MM.1S (cell line): ENCODE data around the gene ZNF710.

ENCODE experiments used
- DNase-seq: peaks from one replicate; pipeline ENCODE4 v3.0.0-alpha.2; 2015
- H2AFZ ChIP-seq: fragments of 300-600 bp; sonication (generic); 2 replicates; pipeline ENCODE4 v1.6.0; 2016; ENCODE audit warnings: antibody characterized with exemption, low read length
- H3F3A ChIP-seq: fragments of 300-600 bp; sonication (generic); 2 replicates; pipeline ENCODE4 v1.6.1; 2016; ENCODE audit warnings: mild to moderate bottlenecking, antibody characterized with exemption, low read length, moderate library complexity, mixed read lengths; ENCODE audit not compliant: insufficient read depth
- H3K27ac ChIP-seq: fragments of 300-600 bp; sonication (generic); 2 replicates; pipeline ENCODE4 v1.5.1; 2016; ENCODE audit warnings: mild to moderate bottlenecking, low read length
- H3K27me3 ChIP-seq: fragments of 300-600 bp; sonication (generic); replicated peaks from 2 replicates; pipeline ENCODE4 v1.6.0; 2016; ENCODE audit warnings: low read length; ENCODE audit not compliant: insufficient read depth
- H3K36me3 ChIP-seq: fragments of 300-600 bp; sonication (generic); replicated peaks from 2 replicates; pipeline ENCODE4 v1.6.1; 2016; ENCODE audit warnings: mild to moderate bottlenecking, low read length, mixed read lengths; ENCODE audit not compliant: insufficient read depth
- H3K4me1 ChIP-seq: fragments of 300-600 bp; sonication (generic); 2 replicates; pipeline ENCODE4 v1.6.1; 2016; ENCODE audit warnings: low read length, mixed read lengths
- H3K4me2 ChIP-seq: fragments of 300-600 bp; sonication (generic); 2 replicates; pipeline ENCODE4 v1.6.0; 2016; ENCODE audit warnings: low read depth, low read length
- H3K4me3 ChIP-seq: fragments of 300-600 bp; sonication (generic); 2 replicates; pipeline ENCODE4 v1.5.1; 2016; ENCODE audit warnings: low read length, mixed read lengths
- H3K79me2 ChIP-seq: fragments of 300-600 bp; sonication (generic); 2 replicates; pipeline ENCODE4 v1.6.1; 2016; ENCODE audit warnings: mixed run types, low read length, mixed read lengths
- H3K9ac ChIP-seq: fragments of 300-600 bp; sonication (generic); 2 replicates; pipeline ENCODE4 v1.6.1; 2016; ENCODE audit warnings: low read length, mixed read lengths
- H3K9me2 ChIP-seq: fragments of 300-600 bp; sonication (generic); replicated peaks from 2 replicates; pipeline ENCODE4 v1.6.1; 2016; ENCODE audit warnings: mild to moderate bottlenecking, low read length, mixed read lengths; ENCODE audit not compliant: insufficient read depth
- H3K9me3 ChIP-seq: fragments of 300-600 bp; sonication (generic); replicated peaks from 2 replicates; pipeline ENCODE4 v1.6.1; 2016; ENCODE audit warnings: mild to moderate bottlenecking, low read length, mixed read lengths; ENCODE audit not compliant: insufficient read depth
- H4K20me1 ChIP-seq: fragments of 300-600 bp; sonication (generic); 2 replicates; pipeline ENCODE4 v1.6.1; 2016; ENCODE audit warnings: mild to moderate bottlenecking, low read length, moderate library complexity, mixed read lengths; ENCODE audit not compliant: insufficient read depth
- EZH2 ChIP-seq: fragments of 300-600 bp; sonication (generic); optimal IDR thresholded peaks from 2 replicates; pipeline ENCODE3; 2017; ENCODE audit warnings: low read depth, mild to moderate bottlenecking, antibody characterized with exemption, low read length, mixed read lengths
- EZH2phosphoT487 ChIP-seq: fragments of 300-600 bp; sonication (generic); IDR thresholded peaks from 2 replicates; pipeline ENCODE4 v1.6.1; 2018; ENCODE audit warnings: antibody characterized with exemption, low read length
- TF ChIP-seq, protein P1 (sequence below): fragments of 300-600 bp; sonication (generic); IDR thresholded peaks from 2 replicates; pipeline ENCODE4 v1.5.1; 2016; ENCODE audit warnings: antibody characterized with exemption, low read length, mixed read lengths

The ZNF710 gene

GRCh38 chr15:89991312-89991711, 9.8 kb upstream of the ZNF710 start:
- Histone ChIP-seq H3K9me2 (no peaks in the 10 kb centered on the region), H3K9ac (no peak overlapping the region), H4K20me1 (no peaks in the 10 kb centered on the region), H2AFZ (no peak overlapping the region), H3K27me3 (no peaks in the 10 kb centered on the region), H3K4me3 (no peak overlapping the region), H3F3A (no peaks in the 10 kb centered on the region), H3K36me3 (no peaks in the 10 kb centered on the region), H3K27ac (no peak overlapping the region), H3K9me3 (no peaks in the 10 kb centered on the region), H3K79me2 (no peaks in the 10 kb centered on the region), H3K4me2 (no peak overlapping the region), H3K4me1 (no peaks in the 10 kb centered on the region)
- DNase-seq = no peak
- TF ChIP-seq, protein P1, sequence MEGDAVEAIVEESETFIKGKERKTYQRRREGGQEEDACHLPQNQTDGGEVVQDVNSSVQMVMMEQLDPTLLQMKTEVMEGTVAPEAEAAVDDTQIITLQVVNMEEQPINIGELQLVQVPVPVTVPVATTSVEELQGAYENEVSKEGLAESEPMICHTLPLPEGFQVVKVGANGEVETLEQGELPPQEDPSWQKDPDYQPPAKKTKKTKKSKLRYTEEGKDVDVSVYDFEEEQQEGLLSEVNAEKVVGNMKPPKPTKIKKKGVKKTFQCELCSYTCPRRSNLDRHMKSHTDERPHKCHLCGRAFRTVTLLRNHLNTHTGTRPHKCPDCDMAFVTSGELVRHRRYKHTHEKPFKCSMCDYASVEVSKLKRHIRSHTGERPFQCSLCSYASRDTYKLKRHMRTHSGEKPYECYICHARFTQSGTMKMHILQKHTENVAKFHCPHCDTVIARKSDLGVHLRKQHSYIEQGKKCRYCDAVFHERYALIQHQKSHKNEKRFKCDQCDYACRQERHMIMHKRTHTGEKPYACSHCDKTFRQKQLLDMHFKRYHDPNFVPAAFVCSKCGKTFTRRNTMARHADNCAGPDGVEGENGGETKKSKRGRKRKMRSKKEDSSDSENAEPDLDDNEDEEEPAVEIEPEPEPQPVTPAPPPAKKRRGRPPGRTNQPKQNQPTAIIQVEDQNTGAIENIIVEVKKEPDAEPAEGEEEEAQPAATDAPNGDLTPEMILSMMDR = no peak
- TF ChIP-seq EZH2phosphoT487 = no peak

GRCh38 chr15:89993349-89993748, 7.8 kb upstream of the ZNF710 start:
- Histone ChIP-seq H3K4me2 (no peak overlapping the region), H3F3A (no peaks in the 10 kb centered on the region), H3K9me3 (no peaks in the 10 kb centered on the region), H3K4me1 (no peaks in the 10 kb centered on the region), H3K9ac (no peak overlapping the region), H3K4me3 (no peak overlapping the region), H3K27ac (no peak overlapping the region), H3K79me2 (no peaks in the 10 kb centered on the region), H2AFZ (no peak overlapping the region), H3K27me3 (no peaks in the 10 kb centered on the region), H3K36me3 (no peaks in the 10 kb centered on the region), H3K9me2 (no peaks in the 10 kb centered on the region), H4K20me1 (no peaks in the 10 kb centered on the region)
- TF ChIP-seq, protein P1 = no peak
- no peak for TF ChIP-seq EZH2phosphoT487
- TF ChIP-seq EZH2 = no peak
- no peak for DNase-seq

DNA sequence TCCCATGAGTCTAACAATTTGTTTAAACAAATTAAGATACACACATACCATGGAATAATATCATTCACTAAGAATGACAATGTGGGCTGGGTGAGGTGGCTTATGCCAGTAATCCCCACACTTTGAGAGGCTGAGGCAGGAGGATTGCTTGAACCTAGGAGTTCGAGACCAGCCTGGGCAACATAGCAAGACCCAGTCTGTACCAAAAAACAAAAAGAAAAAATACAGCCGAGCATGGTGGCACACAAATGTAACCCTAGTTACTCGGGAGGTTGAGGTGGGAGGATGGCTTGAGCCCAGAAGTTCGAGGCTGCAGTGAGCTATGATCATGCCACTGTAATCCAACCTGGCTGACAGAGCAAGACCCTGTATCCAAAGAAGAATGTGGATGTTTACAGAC, 4.0 kb upstream of the ZNF710 start:
- Histone ChIP-seq H3K4me2 (no peak overlapping the region), H3K9ac (no peak overlapping the region), H3K36me3 (no peaks in the 10 kb centered on the region), H3K27me3 (no peaks in the 10 kb centered on the region), H4K20me1 (no peaks in the 10 kb centered on the region), H3F3A (peaks cover 13% of the 10 kb centered on the region; the same call in 1 of the 2 replicates), H3K4me3 (no peak overlapping the region), H3K9me2 (no peaks in the 10 kb centered on the region), H3K4me1 (no peaks in the 10 kb centered on the region), H2AFZ (no peak overlapping the region), H3K79me2 (no peaks in the 10 kb centered on the region), H3K9me3 (no peaks in the 10 kb centered on the region), H3K27ac (no peak overlapping the region)
- TF ChIP-seq EZH2phosphoT487 = no peak
- TF ChIP-seq, protein P1 = no peak
- no peak for TF ChIP-seq EZH2
- DNase-seq = no peak
